Aortic smooth muscle cell (primary cell): Measurements from ENCODE around the gene ZDHHC14. TPM values are rescaled to one million over a fixed set of nuclear protein-coding genes. Genes with fewer than 3 reads are reported as not detected.

Experiments
- total RNA-seq: library from RNA; depleted of rRNA; stranded (reverse); fragments of >200 nt; gene quantifications from 2 replicates; pipeline ENCODE4 v1.2.3, GENCODE V29; 2014

The ZDHHC14 gene
- 2.4 and 3.0 TPM in 2 replicates for total RNA-seq

DNA sequence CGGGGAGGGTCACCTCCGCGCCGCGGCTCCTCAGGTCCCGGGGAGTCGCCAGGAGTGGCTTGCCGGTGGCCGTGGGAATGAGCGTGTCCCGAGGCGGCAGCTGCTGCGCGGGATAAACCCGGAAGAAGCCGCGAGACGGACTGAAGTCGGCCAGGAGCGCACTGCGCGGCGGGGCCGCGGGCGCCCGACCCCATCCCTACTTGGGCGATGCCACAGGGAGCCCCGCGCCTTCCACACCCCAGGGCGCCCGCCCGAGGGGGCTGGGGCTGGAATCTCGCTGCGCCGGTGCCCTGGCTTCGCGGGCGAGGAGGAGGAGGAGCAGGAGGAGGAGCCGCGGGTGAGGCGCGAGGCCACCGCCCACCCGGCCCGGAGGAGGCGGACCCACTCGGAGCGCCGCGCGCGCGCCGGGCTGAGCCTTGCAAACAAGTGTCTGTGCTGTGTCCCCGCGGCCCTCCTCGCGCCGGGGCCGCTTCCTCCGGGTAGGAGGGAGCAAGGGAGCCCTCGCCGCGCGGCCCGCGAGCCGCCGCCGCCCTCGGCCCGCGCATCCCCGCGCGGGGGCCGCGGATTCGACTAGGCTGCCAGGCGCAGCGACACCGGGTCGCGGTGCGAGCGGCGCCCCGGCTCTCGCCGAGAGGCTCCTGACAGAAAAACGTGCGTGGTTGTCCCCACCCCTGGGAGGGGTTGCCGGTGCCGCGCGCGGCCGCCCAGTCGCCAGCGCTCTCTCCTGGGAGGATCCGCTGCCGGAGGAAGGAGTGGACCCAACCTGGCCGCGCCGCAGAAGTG is at the start of gene ZDHHC14:
Gene ZDHHC14 (plus strand): TSS at position 412 of the 783 bp plus-strand sequence.

Other genes with a start within 250 kb of the ZDHHC14 start
- 6.3 and 7.9 TPM in 2 replicates for gene TMEM242, start 57.7 kb upstream of the ZDHHC14 start, total RNA-seq